Esophagus squamous epithelium (tissue), 5 donors: ENCODE measurements around the gene HPD. TPM values are rescaled to one million over a fixed set of nuclear protein-coding genes. Genes with fewer than 3 reads are reported as not detected.

Experiments
- DNase-seq: peaks from one replicate; lab custom pipeline; 2025; lab: John Stamatoyannopoulos, UW
- H3K27ac ChIP-seq, 4 donors: fragments of 200-600 bp; sonication (generic); one replicate each; pipeline ENCODE4 v1.5.1; 2016 to 2019; ENCODE audit warnings: mild to moderate bottlenecking in 1 of 4
- H3K27me3 ChIP-seq, 4 donors: fragments of 200-600 bp; sonication (generic); 1 replicate in 3 of 4; 2 replicates in 1 of 4; pipeline versions ENCODE4 v1.5.1 to v1.6.0; 2017 to 2021; ENCODE audit warnings: antibody characterized with exemption in 1 of 4
- H3K36me3 ChIP-seq, 3 donors: fragments of 200-600 bp; sonication (generic); one replicate each; pipeline ENCODE4 v1.5.1; 2016 to 2019
- H3K4me1 ChIP-seq, 3 donors: fragments of 200-600 bp; sonication (generic); one replicate each; pipeline ENCODE4 v1.5.1; 2017 to 2019
- H3K4me3 ChIP-seq, 4 donors: fragments of 200-600 bp; sonication (generic); 1 replicate in 3 of 4; 2 replicates in 1 of 4; pipeline ENCODE4 v1.5.1; 2016 to 2019; ENCODE audit warnings: mild to moderate bottlenecking in 2 of 4, moderate library complexity in 1 of 4
- H3K9me3 ChIP-seq, 3 donors: fragments of 200-600 bp; sonication (generic); one replicate each; pipeline ENCODE4 v1.5.1; 2016 to 2019
- POLR2A ChIP-seq, 4 donors: fragments of 450-650 bp; IDR thresholded peaks; one replicate each; pipeline ENCODE4 v1.6.1; 2017; ENCODE audit warnings: antibody characterized with exemption in 4 of 4, mild to moderate bottlenecking in 4 of 4, moderate library complexity in 3 of 4
- WGBS, 2 donors: methylation state at CpG; one replicate each; pipeline ENCODE4 v1.1.5; 2018; 5-methylcytosine and 5-hydroxymethylcytosine counted together
- intact Hi-C: fragments of 100-400 bp; cut with DNase I; formaldehyde crosslinking; loops from one replicate; pipeline ENCODE4 v1.15.0; 2022
- total RNA-seq, 4 donors: library from RNA; depleted of rRNA; stranded (reverse); fragments of >200 nt; gene quantifications; one replicate each; pipeline ENCODE4 v1.1.0, GENCODE V29; 2016
- TF ChIP-seq, protein P1 (sequence below), 6 experiments: fragments of 450-650 bp in 4 of 6; fragments of 200-600 bp in 2 of 6; sonication (generic) in 2 of 6; IDR thresholded peaks; one replicate each; pipeline ENCODE4 v1.5.1; 2016 to 2019; ENCODE audit warnings: antibody characterized with exemption in 6 of 6, mild to moderate bottlenecking in 4 of 6, moderate library complexity in 4 of 6
- donor health status: DM: yes; HTN: yes; CAD: no.

The HPD gene
- total RNA-seq, 4 donors from 2014 or later = 1.3 TPM; not detected in 3

DNA sequence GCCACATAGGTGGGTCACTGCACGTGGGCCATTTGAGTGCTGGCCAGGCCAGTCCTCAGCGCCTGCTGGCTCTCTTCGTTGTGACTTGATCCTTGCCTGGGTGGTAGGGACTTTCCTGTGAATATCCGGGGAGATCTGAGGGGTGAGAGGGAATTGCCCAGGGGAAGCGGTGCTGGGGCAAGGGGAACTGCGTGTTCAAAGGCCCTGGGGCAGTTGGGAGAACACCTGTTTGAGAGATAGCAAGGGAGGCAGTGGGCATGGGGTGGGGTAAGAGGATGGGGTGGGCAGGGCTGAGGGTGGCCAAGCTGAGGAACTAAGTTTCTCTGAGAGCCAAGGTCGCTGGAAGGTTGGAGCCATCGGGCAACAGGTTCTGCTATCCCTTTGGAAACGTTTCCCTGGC lies 29.8 kb downstream of the HPD start:
- WGBS, 2 donors = 57 to 64% methylated on average over 6 to 9 of the region's 9 CpGs
- TF ChIP-seq, protein P1, sequence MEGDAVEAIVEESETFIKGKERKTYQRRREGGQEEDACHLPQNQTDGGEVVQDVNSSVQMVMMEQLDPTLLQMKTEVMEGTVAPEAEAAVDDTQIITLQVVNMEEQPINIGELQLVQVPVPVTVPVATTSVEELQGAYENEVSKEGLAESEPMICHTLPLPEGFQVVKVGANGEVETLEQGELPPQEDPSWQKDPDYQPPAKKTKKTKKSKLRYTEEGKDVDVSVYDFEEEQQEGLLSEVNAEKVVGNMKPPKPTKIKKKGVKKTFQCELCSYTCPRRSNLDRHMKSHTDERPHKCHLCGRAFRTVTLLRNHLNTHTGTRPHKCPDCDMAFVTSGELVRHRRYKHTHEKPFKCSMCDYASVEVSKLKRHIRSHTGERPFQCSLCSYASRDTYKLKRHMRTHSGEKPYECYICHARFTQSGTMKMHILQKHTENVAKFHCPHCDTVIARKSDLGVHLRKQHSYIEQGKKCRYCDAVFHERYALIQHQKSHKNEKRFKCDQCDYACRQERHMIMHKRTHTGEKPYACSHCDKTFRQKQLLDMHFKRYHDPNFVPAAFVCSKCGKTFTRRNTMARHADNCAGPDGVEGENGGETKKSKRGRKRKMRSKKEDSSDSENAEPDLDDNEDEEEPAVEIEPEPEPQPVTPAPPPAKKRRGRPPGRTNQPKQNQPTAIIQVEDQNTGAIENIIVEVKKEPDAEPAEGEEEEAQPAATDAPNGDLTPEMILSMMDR (IDR thresholded peaks at IDR 0.05) = no peak
- TF ChIP-seq POLR2A (IDR thresholded peaks at IDR 0.05) = no peak
- intact Hi-C loops = no loop called here
- Histone ChIP-seq H3K9me3 (no peaks in the 10 kb centered on the region), H3K4me1 (no peaks in the 10 kb centered on the region), H3K36me3 (peaks cover 39 to 93% (median 52%) of the 10 kb centered on the region in 3 donors), H3K27ac (no peak overlapping the region), H3K4me3 (no peak overlapping the region), H3K27me3 (no peaks in the 10 kb centered on the region)
- no peak for DNase-seq

DNA sequence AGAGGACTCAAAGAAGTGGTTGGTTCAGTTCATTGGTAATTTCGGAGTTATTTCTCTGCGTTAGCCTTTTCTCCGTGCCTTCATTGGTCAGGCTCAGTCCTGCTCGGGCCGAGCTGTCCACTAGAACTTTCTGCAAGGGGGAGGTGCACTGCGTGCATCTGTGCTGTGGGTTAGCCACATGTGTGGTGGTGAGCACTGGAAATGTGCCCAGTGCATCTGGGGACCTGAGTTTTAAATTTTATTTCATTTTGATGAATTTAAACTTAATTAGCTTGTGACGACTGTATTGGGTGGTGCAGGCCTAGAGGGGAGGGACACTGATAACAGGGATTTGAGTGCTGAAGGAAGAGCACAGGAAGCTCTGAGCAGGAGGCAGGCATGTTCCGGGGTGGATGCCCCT lies 30.4 kb downstream of the HPD start:
- no peaks in the 10 kb centered on the region for H3K27me3 ChIP-seq
- H3K27ac ChIP-seq = no peak overlapping the region
- TF ChIP-seq, protein P1 (IDR thresholded peaks at IDR 0.05) = no peak
- no peak for TF ChIP-seq POLR2A (IDR thresholded peaks at IDR 0.05)
- 80 to 90% methylated on average over 6 of the region's 8 CpGs for WGBS, 2 donors
- H3K9me3 ChIP-seq = no peaks in the 10 kb centered on the region
- no peak overlapping the region for H3K4me3 ChIP-seq
- no peak for DNase-seq
- intact Hi-C loops = no loop called here
- no peaks in the 10 kb centered on the region for H3K4me1 ChIP-seq
- peaks cover 44 to 98% (median 56%) of the 10 kb centered on the region in 3 donors for H3K36me3 ChIP-seq

DNA sequence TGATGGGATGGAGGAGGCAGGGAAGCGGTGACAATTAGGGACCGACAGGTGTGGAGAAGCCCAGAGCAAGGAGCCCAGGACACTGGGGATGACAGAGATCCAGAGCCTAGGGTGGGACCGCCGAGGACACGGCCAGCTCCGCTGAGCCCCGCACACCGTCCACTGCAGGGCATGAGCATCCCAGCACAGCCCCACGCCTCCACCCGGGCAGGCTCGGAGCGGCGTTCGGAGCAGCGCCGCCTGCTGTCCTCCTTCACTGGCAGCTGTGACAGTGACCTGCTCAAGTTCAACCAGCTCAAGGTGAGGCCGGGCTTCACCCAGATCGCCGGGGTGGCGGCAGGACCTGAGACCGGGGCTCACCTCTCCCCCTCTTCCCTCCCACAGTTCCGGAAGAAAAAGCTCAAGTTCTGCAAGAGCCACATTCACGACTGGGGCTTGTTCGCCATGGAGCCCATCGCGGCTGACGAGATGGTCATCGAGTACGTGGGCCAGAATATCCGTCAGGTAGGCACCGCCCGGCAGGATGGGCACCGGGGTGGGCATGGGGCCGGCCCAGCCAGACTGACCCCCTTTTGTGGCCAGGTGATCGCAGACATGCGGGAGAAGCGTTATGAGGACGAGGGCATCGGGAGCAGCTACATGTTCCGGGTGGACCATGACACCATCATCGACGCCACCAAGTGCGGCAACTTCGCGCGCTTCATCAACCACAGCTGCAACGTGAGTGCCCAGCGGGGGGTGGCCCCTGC lies 31.1 kb downstream of the HPD start:
- DNase-seq = no peak
- Histone ChIP-seq H3K27me3 (no peaks in the 10 kb centered on the region), H3K27ac (no peak overlapping the region), H3K9me3 (no peaks in the 10 kb centered on the region), H3K36me3 (peaks cover 49 to 100% (median 63%) of the 10 kb centered on the region in 3 donors), H3K4me1 (no peaks in the 10 kb centered on the region), H3K4me3 (no peak overlapping the region)
- no peak for TF ChIP-seq POLR2A (IDR thresholded peaks at IDR 0.05)
- TF ChIP-seq, protein P1 (IDR thresholded peaks at IDR 0.05) = no peak
- WGBS, 2 donors = 91 to 92% methylated on average over 19 to 24 of the region's 48 CpGs
- intact Hi-C loops = no loop called here

DNA sequence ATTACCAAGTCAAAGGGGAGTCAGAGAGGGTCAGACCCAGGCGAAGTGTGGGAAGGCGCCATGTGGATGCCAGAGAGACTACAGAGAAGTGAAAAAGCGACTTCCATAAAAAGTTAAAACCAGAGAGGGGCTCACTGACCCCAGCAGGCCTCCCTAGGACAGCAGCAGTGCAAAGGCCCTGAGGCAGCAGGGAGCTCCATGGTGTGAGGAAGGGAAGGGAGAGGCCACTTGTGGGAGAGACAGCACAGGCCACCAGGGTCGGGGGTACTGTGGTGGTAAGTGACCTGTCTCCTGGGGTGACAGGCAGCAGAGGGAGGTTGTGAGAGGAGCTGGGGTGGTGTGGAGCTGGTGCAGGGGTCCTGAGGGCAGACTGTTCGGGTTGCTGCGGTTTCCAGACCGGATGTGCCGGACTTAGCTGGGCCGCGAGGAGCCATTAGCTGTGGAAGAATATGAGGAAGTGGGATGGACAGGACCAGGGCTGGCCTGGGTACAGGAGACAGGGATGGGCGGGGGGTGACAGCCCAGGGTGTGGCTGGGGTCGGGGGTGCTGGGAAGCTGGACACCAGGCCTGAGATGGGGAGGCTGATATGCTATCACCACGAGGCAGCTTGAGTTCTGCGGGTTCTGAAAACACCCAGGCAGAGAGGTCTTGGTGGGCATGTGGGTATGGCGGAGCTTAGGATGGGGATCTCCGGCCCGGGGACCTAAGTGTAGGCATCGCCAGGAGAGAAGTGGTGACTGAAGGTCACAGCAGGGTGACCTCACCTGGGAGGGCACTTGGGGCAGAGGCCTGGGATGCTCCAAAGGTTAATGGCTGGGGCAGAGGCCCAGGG lies 32.1 kb downstream of the HPD start:
- WGBS, 2 donors = 88 to 89% methylated on average over 17 to 18 of the region's 18 CpGs
- peaks cover 52 to 100% (median 64%) of the 10 kb centered on the region in 3 donors for H3K36me3 ChIP-seq
- H3K4me1 ChIP-seq = no peaks in the 10 kb centered on the region
- TF ChIP-seq, protein P1 (IDR thresholded peaks at IDR 0.05) = no peak
- no peak for TF ChIP-seq POLR2A (IDR thresholded peaks at IDR 0.05)
- no peak overlapping the region for H3K4me3 ChIP-seq
- intact Hi-C loops = no loop called here
- no peaks in the 10 kb centered on the region for H3K27me3 ChIP-seq
- DNase-seq = no peak
- H3K9me3 ChIP-seq = no peaks in the 10 kb centered on the region
- H3K27ac ChIP-seq = no peak overlapping the region

DNA sequence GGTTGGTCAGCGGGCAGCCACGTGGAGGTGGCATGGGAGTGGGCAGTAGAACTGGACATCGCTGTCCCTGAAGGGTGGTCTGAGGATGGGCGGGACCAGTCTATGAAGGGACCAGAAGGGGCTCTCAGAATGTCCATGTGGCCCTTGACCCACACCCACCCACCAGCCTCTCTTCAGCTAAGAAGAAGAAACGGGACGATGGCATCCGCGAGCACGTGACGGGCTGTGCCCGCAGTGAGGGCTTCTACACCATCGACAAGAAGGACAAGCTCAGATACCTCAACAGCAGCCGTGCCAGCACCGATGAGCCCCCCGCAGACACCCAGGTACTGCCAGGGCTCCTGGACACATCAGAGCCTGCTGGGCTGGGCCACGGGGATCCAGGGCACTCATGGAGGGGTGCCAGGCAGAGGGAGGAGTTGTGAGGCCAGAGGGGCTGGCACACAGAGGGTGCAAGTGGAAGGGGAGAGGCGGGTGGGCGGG lies 33.6 kb downstream of the HPD start:
- TF ChIP-seq POLR2A (IDR thresholded peaks at IDR 0.05) = no peak
- TF ChIP-seq, protein P1 (IDR thresholded peaks at IDR 0.05) = no peak
- Histone ChIP-seq H3K9me3 (no peaks in the 10 kb centered on the region), H3K4me3 (no peak overlapping the region), H3K4me1 (no peaks in the 10 kb centered on the region), H3K36me3 (peaks cover 48 to 100% (median 63%) of the 10 kb centered on the region in 3 donors), H3K27ac (no peak overlapping the region), H3K27me3 (no peaks in the 10 kb centered on the region)
- no peak for DNase-seq
- intact Hi-C loops = no loop called here
- WGBS, 2 donors = 86 to 94% methylated on average over 4 to 14 of the region's 18 CpGs
